ENCODE measurements around the gene DECR2.

The DECR2 gene

GRCh38 chr16:426115-426905 lies 24.6 kb downstream of the DECR2 start (continued):
- TF ChIP-seq PRDM2 (tag by site-specific recombination; IDR thresholded peaks at IDR 0.05; ENCODE audit: borderline replicate concordance), result peak; percentile 70; the same call in 1 of the 2 replicates
- TF ChIP-seq ZNF214 (tag by site-specific recombination; IDR thresholded peaks at IDR 0.05; ENCODE audit: borderline replicate concordance), result no peak
- TF ChIP-seq ZXDB (tag by site-specific recombination; IDR thresholded peaks at IDR 0.05), result peak; percentile 46; the same call in 1 of the 2 replicates
- peak; percentile 75 for TF ChIP-seq ZNF777 (tag by site-specific recombination; IDR thresholded peaks at IDR 0.05; ENCODE audit: borderline replicate concordance)
- TF ChIP-seq HIC1 (tag by site-specific recombination; IDR thresholded peaks at IDR 0.05), result 0 out of 2 replicates have a peak, but pooled peaks have one; percentile 15
- peak; percentile 26; the same call in 1 of the 2 replicates for TF ChIP-seq EGR2 (tag by site-specific recombination; IDR thresholded peaks at IDR 0.05; ENCODE audit: low read depth)
- peak; percentile 61 for TF ChIP-seq KLF16 (tag by site-specific recombination; IDR thresholded peaks at IDR 0.05)
- TF ChIP-seq ZNF10 (tag by site-specific recombination; IDR thresholded peaks at IDR 0.05), result no peak
- peak; percentile 86 for TF ChIP-seq ZBTB26 (tag by site-specific recombination; optimal IDR thresholded peaks at IDR 0.05)
- 0 out of 2 replicates have a peak, but pooled peaks have one; percentile 33 for TF ChIP-seq ZBTB17 (tag by site-specific recombination; IDR thresholded peaks at IDR 0.05)
- TF ChIP-seq ZFHX2 (tag by site-specific recombination; conservative IDR thresholded peaks at IDR 0.05), result peak; percentile 37
- peak; percentile 78 for TF ChIP-seq ZBTB8A (tag by site-specific recombination; IDR thresholded peaks at IDR 0.05)
- 0 out of 2 replicates have a peak, but pooled peaks have one; percentile 48 for TF ChIP-seq ZNF561 (tag by site-specific recombination; IDR thresholded peaks at IDR 0.05; ENCODE audit: borderline replicate concordance)
- no peak for TF ChIP-seq OSR2 (tag by site-specific recombination; IDR thresholded peaks at IDR 0.05)
- TF ChIP-seq KLF9 (tag by site-specific recombination; IDR thresholded peaks at IDR 0.05; ENCODE audit: low read depth), result peak; percentile 44; the same call in 1 of the 2 replicates
- TF ChIP-seq PATZ1 (tag by site-specific recombination; IDR thresholded peaks at IDR 0.05), result peak; percentile 34; the same call in 1 of the 2 replicates
- TF ChIP-seq ZBTB7A (tag by site-specific recombination; IDR thresholded peaks at IDR 0.05; ENCODE audit: low read depth), result 0 out of 2 replicates have a peak, but pooled peaks have one; percentile 41
- peak; percentile 95 for TF ChIP-seq ZNF600 (tag by site-specific recombination; IDR thresholded peaks at IDR 0.05)
